ENCODE data around the gene UQCC5. TPM values are rescaled to one million over a fixed set of nuclear protein-coding genes. Genes with fewer than 3 reads are reported as not detected.

UQCC5 gene
- total and polyA plus RNA-seq, 2 donors from 2014 or later: 26.8 to 135 TPM

DNA sequence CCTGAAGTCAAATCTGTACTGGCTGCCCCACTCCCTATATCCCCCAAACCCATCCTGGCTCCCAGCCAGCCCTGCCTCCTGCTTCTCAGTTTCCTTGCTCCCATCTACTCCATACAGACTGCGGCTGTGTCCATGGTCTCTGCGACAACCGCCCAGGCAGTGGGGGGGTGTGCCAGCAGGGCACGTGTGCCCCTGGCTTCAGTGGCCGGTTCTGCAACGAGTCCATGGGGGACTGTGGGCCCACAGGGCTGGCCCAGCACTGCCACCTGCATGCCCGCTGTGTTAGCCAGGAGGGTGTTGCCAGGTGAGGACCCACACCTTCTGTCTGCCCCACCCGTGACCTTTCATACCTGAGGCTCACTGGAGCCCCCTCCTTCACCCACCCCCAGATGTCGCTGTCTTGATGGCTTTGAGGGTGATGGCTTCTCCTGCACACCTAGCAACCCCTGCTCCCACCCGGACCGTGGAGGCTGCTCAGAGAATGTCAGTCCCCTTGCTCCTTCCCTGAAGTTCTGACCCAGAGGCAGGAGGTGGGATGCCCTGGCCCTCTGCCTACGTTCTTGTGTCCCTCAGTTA is 26.6 kb upstream of the UQCC5 start:
- H3K4me3 ChIP-seq (ENCODE audit: low read length in 3 of 3): no peak overlapping the region
- no peaks in the 10 kb centered on the region for H3K36me3 ChIP-seq (ENCODE audit: control insufficient read depth in 2 of 3, insufficient read depth in 3 of 3, low read length in 3 of 3)
- intact Hi-C loops (cut with DNase I): no loop called here
- FAIRE-seq (no peak), DNase-seq (no peak)
- H3K4me1 ChIP-seq (ENCODE audit: control insufficient read depth in 2 of 3, insufficient read depth in 2 of 3, low read depth in 1 of 3, low read length in 3 of 3): no peaks in the 10 kb centered on the region
- no peaks in the 10 kb centered on the region for H3K9me3 ChIP-seq (ENCODE audit: control insufficient read depth in 2 of 3, insufficient read depth in 1 of 3, low read length in 3 of 3)
- no peaks in the 10 kb centered on the region for H3K27me3 ChIP-seq (ENCODE audit: control insufficient read depth, insufficient read depth, low read length)
- H3K9ac ChIP-seq (ENCODE audit: low read length in 3 of 3): no peak overlapping the region
- no peak overlapping the region for H3K27ac ChIP-seq (ENCODE audit: low read depth in 2 of 2, low read length in 2 of 2)
- TF ChIP-seq, protein P1, sequence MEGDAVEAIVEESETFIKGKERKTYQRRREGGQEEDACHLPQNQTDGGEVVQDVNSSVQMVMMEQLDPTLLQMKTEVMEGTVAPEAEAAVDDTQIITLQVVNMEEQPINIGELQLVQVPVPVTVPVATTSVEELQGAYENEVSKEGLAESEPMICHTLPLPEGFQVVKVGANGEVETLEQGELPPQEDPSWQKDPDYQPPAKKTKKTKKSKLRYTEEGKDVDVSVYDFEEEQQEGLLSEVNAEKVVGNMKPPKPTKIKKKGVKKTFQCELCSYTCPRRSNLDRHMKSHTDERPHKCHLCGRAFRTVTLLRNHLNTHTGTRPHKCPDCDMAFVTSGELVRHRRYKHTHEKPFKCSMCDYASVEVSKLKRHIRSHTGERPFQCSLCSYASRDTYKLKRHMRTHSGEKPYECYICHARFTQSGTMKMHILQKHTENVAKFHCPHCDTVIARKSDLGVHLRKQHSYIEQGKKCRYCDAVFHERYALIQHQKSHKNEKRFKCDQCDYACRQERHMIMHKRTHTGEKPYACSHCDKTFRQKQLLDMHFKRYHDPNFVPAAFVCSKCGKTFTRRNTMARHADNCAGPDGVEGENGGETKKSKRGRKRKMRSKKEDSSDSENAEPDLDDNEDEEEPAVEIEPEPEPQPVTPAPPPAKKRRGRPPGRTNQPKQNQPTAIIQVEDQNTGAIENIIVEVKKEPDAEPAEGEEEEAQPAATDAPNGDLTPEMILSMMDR (IDR thresholded peaks at IDR 0.05; ENCODE audit: borderline replicate concordance, extremely low read depth, insufficient read depth): no peak

- no peaks in the 10 kb centered on the region for H3K9me3 ChIP-seq (ENCODE audit: control insufficient read depth in 2 of 3, insufficient read depth in 1 of 3, low read length in 3 of 3)
- H3K4me3 ChIP-seq (ENCODE audit: low read length in 3 of 3): no peak overlapping the region
- intact Hi-C loops (cut with DNase I): no loop called here
- DNase-seq: no peak
- TF ChIP-seq, protein P1 (IDR thresholded peaks at IDR 0.05; ENCODE audit: borderline replicate concordance, extremely low read depth, insufficient read depth): no peak
- H3K36me3 ChIP-seq (ENCODE audit: control insufficient read depth in 2 of 3, insufficient read depth in 3 of 3, low read length in 3 of 3): no peaks in the 10 kb centered on the region
- H3K27ac ChIP-seq (ENCODE audit: low read depth in 2 of 2, low read length in 2 of 2): no peak overlapping the region
- no peak for FAIRE-seq
- H3K4me1 ChIP-seq (ENCODE audit: control insufficient read depth in 2 of 3, insufficient read depth in 2 of 3, low read depth in 1 of 3, low read length in 3 of 3): no peaks in the 10 kb centered on the region
- no peaks in the 10 kb centered on the region for H3K27me3 ChIP-seq (ENCODE audit: control insufficient read depth, insufficient read depth, low read length)
- no peak overlapping the region for H3K9ac ChIP-seq (ENCODE audit: low read length in 3 of 3)
Measured at GRCh38 chr3:52511509-52511908, 24.9 kb upstream of the UQCC5 start.

DNA sequence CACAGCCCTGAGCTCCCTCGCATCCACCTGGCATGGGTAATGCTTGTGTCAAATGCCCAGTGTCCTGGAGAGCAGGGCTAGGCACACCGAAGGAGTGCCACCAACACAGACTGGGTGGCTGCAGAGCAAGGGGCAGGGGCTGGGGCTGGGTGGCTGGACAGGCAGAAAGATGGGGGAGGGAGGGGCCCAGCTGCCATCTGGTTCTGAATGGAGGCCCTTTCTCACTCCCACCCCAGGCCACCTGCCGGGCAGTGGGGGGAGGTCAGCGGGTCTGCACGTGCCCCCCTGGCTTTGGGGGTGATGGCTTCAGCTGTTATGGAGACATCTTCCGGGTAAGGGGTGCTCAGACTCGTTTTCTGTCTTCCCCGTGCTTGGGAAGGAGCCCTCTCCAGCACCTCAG is 24.3 kb upstream of the UQCC5 start:
- H3K36me3 ChIP-seq (ENCODE audit: control insufficient read depth in 2 of 3, insufficient read depth in 3 of 3, low read length in 3 of 3): no peaks in the 10 kb centered on the region
- H3K4me1 ChIP-seq (ENCODE audit: control insufficient read depth in 2 of 3, insufficient read depth in 2 of 3, low read depth in 1 of 3, low read length in 3 of 3): no peaks in the 10 kb centered on the region
- H3K27ac ChIP-seq (ENCODE audit: low read depth in 2 of 2, low read length in 2 of 2): no peak overlapping the region
- TF ChIP-seq, protein P1 (IDR thresholded peaks at IDR 0.05; ENCODE audit: borderline replicate concordance, extremely low read depth, insufficient read depth): no peak
- H3K27me3 ChIP-seq (ENCODE audit: control insufficient read depth, insufficient read depth, low read length): no peaks in the 10 kb centered on the region
- H3K4me3 ChIP-seq (ENCODE audit: low read length in 3 of 3): no peak overlapping the region
- FAIRE-seq (no peak), DNase-seq (no peak)
- H3K9me3 ChIP-seq (ENCODE audit: control insufficient read depth in 2 of 3, insufficient read depth in 1 of 3, low read length in 3 of 3): no peaks in the 10 kb centered on the region
- intact Hi-C loops (cut with DNase I): no loop called here
- H3K9ac ChIP-seq (ENCODE audit: low read length in 3 of 3): no peak overlapping the region

DNA sequence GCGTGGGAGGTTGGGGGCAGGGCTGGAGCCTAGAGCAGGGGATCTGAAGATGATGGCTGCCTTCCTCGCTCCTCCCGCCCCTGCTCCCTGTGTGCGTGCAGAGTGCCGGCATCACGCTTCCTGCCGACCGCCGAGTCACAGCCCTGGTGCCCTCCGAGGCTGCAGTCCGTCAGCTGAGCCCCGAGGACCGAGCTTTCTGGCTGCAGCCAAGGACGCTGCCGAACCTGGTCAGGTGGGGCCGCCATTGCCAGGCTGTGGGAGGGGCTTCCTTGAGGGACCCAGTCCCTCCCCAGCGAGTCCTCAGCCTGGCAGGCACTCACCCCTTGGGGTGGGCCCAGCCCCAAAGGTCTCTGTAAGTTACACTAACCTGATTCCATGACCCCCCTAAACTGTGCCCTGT is 23.7 kb upstream of the UQCC5 start:
- no peak for DNase-seq
- Histone ChIP-seq H3K9ac (ENCODE audit: low read length in 3 of 3) (no peak overlapping the region), H3K4me3 (ENCODE audit: low read length in 3 of 3) (no peak overlapping the region), H3K27me3 (ENCODE audit: control insufficient read depth, insufficient read depth, low read length) (no peaks in the 10 kb centered on the region), H3K36me3 (ENCODE audit: control insufficient read depth in 2 of 3, insufficient read depth in 3 of 3, low read length in 3 of 3) (no peaks in the 10 kb centered on the region), H3K27ac (ENCODE audit: low read depth in 2 of 2, low read length in 2 of 2) (no peak overlapping the region), H3K9me3 (ENCODE audit: control insufficient read depth in 2 of 3, insufficient read depth in 1 of 3, low read length in 3 of 3) (no peaks in the 10 kb centered on the region), H3K4me1 (ENCODE audit: control insufficient read depth in 2 of 3, insufficient read depth in 2 of 3, low read depth in 1 of 3, low read length in 3 of 3) (no peaks in the 10 kb centered on the region)
- intact Hi-C loops (cut with DNase I): no loop called here
- TF ChIP-seq, protein P1 (IDR thresholded peaks at IDR 0.05; ENCODE audit: borderline replicate concordance, extremely low read depth, insufficient read depth): no peak
- FAIRE-seq: no peak
